SK-N-SH treated with all-trans-retinoic acid at 6 μM for 48 hours (cell line): ENCODE results near the gene CAND1.

Experiments used
- ATAC-seq: fragments of 200-7000 bp; cut with Tn5 transposase; 3 replicates; pipeline ENCODE4 v1.9.1; 2020; ENCODE audit warnings: mild to moderate bottlenecking, moderate library complexity
- ARNTL ChIP-seq: fragments of 450-650 bp; formaldehyde crosslinking; IDR thresholded peaks from 2 replicates; pipeline ENCODE4 v1.5.0; 2020; ENCODE audit warnings: low read depth, mild to moderate bottlenecking, moderate library complexity, borderline replicate concordance
- BACH2 ChIP-seq: fragments of 250-450 bp; sonication (Bioruptor Pico); IDR thresholded peaks from 2 replicates; pipeline ENCODE4 v1.9.0; 2021; ENCODE audit warnings: mild to moderate bottlenecking, borderline replicate concordance
- CSDC2 ChIP-seq: fragments of 250-450 bp; sonication (Bioruptor Pico); IDR thresholded peaks from 2 replicates; pipeline ENCODE4 v1.5.0; 2020; ENCODE audit warnings: mild to moderate bottlenecking, moderate library complexity
- ESRRG ChIP-seq: fragments of 250-450 bp; sonication (Bioruptor Pico); IDR thresholded peaks from 2 replicates; pipeline ENCODE4 v1.6.1; 2021; ENCODE audit warnings: mild to moderate bottlenecking
- ISL1 ChIP-seq: fragments of 250-450 bp; sonication (Bioruptor Pico); IDR thresholded peaks from 2 replicates; pipeline ENCODE4 v2.1.2; 2022; ENCODE audit warnings: mild to moderate bottlenecking, moderate library complexity
- OSR1 ChIP-seq: fragments of 250-450 bp; sonication (Bioruptor Pico); IDR thresholded peaks from 2 replicates; pipeline ENCODE4 v1.8.0; 2022; ENCODE audit warnings: moderate library complexity, mild to moderate bottlenecking, inconsistent platforms
- PPARA ChIP-seq: fragments of 250-450 bp; sonication (Bioruptor Pico); IDR thresholded peaks from 2 replicates; pipeline ENCODE4 v1.5.0; 2020; ENCODE audit warnings: mild to moderate bottlenecking, borderline replicate concordance
- RARB ChIP-seq: fragments of 250-450 bp; sonication (Bioruptor Pico); IDR thresholded peaks from 2 replicates; pipeline ENCODE4 v1.8.0; 2021; ENCODE audit warnings: mild to moderate bottlenecking, moderate library complexity
- TOX ChIP-seq: fragments of 250-450 bp; sonication (Bioruptor Pico); IDR thresholded peaks from 2 replicates; pipeline ENCODE4 v1.8.0; 2021; ENCODE audit warnings: mild to moderate bottlenecking, moderate library complexity, borderline replicate concordance
- ZC3H10 ChIP-seq: fragments of 250-450 bp; sonication (Bioruptor Pico); IDR thresholded peaks from 2 replicates; pipeline ENCODE4 v1.5.1; 2021; ENCODE audit warnings: mild to moderate bottlenecking, moderate library complexity
- ZFP3 ChIP-seq: fragments of 250-450 bp; sonication (Bioruptor Pico); IDR thresholded peaks from 2 replicates; pipeline ENCODE4 v1.5.0; 2020; ENCODE audit warnings: mild to moderate bottlenecking, moderate library complexity
- ZFP30 ChIP-seq: fragments of 450-650 bp; formaldehyde crosslinking; IDR thresholded peaks from 2 replicates; pipeline ENCODE4 v1.5.0; 2022; ENCODE audit warnings: mild to moderate bottlenecking, moderate library complexity
- ZNF565 ChIP-seq: fragments of 450-650 bp; formaldehyde crosslinking; conservative IDR thresholded peaks from 2 replicates; pipeline ENCODE4 v1.5.0; 2020; ENCODE audit warnings: low read depth, mild to moderate bottlenecking, moderate library complexity
- ZNF70 ChIP-seq: fragments of 450-650 bp; formaldehyde crosslinking; IDR thresholded peaks from 2 replicates; pipeline ENCODE4 v1.5.0; 2020; ENCODE audit warnings: mild to moderate bottlenecking, moderate library complexity
- ZNF8 ChIP-seq: fragments of 450-650 bp; formaldehyde crosslinking; IDR thresholded peaks from 2 replicates; pipeline ENCODE4 v1.5.0; 2020; ENCODE audit warnings: mild to moderate bottlenecking, moderate library complexity
- TF ChIP-seq, protein P1 (sequence below): fragments of 250-450 bp; sonication (Bioruptor Pico); IDR thresholded peaks from 2 replicates; pipeline ENCODE4 v1.5.1; 2020; ENCODE audit warnings: low read depth, mild to moderate bottlenecking, moderate library complexity
- TF ChIP-seq, protein P2 (sequence below): fragments of 250-450 bp; sonication (Bioruptor Pico); IDR thresholded peaks from 2 replicates; pipeline ENCODE4 v1.5.1; 2021; ENCODE audit warnings: mild to moderate bottlenecking, moderate library complexity
- TF ChIP-seq, protein P3 (sequence below): fragments of 250-450 bp; sonication (Bioruptor Pico); IDR thresholded peaks from 2 replicates; pipeline ENCODE4 v1.8.0; 2020; ENCODE audit warnings: mild to moderate bottlenecking, moderate library complexity, borderline replicate concordance
- TF ChIP-seq, protein P4 (sequence below): fragments of 250-450 bp; sonication (Bioruptor Pico); IDR thresholded peaks from 2 replicates; pipeline ENCODE4 v1.8.0; 2021; ENCODE audit warnings: low read depth, mild to moderate bottlenecking, moderate library complexity, borderline replicate concordance

The CAND1 gene

DNA sequence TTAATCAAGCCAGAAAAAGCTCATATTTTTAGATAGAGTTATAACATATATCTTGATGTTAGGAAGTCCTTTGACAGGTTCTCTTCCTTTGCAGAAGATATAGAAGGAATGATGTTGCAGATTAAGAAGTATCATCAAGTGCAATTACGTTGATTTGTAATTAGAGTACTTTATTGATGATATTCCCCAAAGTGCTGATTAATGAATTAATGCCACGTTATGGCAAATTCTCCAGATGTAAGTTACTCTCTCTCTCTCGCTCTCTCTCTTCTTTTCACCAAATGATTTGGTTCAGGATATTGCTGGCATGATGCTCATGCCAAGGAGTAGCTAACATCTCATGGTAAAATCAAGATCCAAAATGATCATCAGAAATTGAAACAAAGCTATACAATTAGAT lies 18.1 kb upstream of the CAND1 start:
- TF ChIP-seq ISL1 (CRISPR knock-in tag), result no peak
- no peak for TF ChIP-seq ARNTL (CRISPR knock-in tag)
- TF ChIP-seq CSDC2 (CRISPR knock-in tag), result no peak
- no peak for TF ChIP-seq PPARA
- TF ChIP-seq ZFP30, result no peak
- TF ChIP-seq ZNF70 (CRISPR knock-in tag), result no peak
- TF ChIP-seq, protein P1, sequence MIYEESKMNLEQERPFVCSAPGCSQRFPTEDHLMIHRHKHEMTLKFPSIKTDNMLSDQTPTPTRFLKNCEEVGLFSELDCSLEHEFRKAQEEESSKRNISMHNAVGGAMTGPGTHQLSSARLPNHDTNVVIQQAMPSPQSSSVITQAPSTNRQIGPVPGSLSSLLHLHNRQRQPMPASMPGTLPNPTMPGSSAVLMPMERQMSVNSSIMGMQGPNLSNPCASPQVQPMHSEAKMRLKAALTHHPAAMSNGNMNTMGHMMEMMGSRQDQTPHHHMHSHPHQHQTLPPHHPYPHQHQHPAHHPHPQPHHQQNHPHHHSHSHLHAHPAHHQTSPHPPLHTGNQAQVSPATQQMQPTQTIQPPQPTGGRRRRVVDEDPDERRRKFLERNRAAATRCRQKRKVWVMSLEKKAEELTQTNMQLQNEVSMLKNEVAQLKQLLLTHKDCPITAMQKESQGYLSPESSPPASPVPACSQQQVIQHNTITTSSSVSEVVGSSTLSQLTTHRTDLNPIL (CRISPR knock-in tag), result no peak
- no peak for TF ChIP-seq ZFP3 (CRISPR knock-in tag)
- TF ChIP-seq ZNF565 (CRISPR knock-in tag), result no peak
- TF ChIP-seq, protein P2, sequence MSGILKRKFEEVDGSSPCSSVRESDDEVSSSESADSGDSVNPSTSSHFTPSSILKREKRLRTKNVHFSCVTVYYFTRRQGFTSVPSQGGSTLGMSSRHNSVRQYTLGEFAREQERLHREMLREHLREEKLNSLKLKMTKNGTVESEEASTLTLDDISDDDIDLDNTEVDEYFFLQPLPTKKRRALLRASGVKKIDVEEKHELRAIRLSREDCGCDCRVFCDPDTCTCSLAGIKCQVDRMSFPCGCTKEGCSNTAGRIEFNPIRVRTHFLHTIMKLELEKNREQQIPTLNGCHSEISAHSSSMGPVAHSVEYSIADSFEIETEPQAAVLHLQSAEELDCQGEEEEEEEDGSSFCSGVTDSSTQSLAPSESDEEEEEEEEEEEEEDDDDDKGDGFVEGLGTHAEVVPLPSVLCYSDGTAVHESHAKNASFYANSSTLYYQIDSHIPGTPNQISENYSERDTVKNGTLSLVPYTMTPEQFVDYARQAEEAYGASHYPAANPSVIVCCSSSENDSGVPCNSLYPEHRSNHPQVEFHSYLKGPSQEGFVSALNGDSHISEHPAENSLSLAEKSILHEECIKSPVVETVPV, result no peak
- ATAC-seq, result no peak

DNA sequence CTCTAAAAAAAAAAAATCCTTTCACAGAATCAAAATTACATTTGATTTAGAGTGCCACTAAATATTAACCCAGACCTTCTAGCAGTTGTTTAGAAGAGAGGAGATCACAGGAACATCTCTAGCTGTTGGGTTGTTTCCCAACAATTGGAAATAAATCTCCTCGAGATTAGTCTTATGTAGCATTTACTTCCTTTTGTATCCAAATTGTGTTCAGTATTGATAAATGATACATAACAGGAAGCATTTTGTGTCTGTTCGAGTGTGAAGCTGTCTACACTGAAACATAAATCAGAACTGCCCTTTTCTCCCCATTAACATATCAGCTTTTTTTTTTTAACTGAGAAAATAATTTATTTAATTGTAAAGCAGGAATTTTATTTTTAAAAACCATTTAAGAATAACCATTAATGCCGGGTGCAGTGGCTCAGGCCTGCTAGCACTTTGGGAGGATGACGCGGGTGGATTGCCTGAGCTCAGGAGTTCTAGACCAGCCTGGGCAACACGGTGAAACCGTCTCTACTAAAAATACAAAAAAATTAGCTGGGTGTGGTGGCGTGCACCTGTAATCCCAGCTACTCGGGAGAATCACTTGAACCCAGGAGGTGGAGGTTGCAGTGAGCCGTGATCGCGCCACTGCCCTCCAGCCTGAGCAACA lies 14.7 kb upstream of the CAND1 start:
- no peak for ATAC-seq
- TF ChIP-seq ARNTL (CRISPR knock-in tag), result no peak
- no peak for TF ChIP-seq ZNF565 (CRISPR knock-in tag)
- TF ChIP-seq, protein P3, sequence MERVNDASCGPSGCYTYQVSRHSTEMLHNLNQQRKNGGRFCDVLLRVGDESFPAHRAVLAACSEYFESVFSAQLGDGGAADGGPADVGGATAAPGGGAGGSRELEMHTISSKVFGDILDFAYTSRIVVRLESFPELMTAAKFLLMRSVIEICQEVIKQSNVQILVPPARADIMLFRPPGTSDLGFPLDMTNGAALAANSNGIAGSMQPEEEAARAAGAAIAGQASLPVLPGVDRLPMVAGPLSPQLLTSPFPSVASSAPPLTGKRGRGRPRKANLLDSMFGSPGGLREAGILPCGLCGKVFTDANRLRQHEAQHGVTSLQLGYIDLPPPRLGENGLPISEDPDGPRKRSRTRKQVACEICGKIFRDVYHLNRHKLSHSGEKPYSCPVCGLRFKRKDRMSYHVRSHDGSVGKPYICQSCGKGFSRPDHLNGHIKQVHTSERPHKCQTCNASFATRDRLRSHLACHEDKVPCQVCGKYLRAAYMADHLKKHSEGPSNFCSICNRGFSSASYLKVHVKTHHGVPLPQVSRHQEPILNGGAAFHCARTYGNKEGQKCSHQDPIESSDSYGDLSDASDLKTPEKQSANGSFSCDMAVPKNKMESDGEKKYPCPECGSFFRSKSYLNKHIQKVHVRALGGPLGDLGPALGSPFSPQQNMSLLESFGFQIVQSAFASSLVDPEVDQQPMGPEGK (CRISPR knock-in tag), result no peak
- TF ChIP-seq RARB, result no peak
- TF ChIP-seq ZNF8 (CRISPR knock-in tag), result no peak
- TF ChIP-seq ZFP3 (CRISPR knock-in tag), result no peak
- no peak for TF ChIP-seq BACH2 (CRISPR knock-in tag)
- no peak for TF ChIP-seq ZFP30
- TF ChIP-seq TOX, result no peak
- no peak for TF ChIP-seq ZC3H10 (CRISPR knock-in tag)
- no peak for TF ChIP-seq ESRRG
- TF ChIP-seq, protein P4, sequence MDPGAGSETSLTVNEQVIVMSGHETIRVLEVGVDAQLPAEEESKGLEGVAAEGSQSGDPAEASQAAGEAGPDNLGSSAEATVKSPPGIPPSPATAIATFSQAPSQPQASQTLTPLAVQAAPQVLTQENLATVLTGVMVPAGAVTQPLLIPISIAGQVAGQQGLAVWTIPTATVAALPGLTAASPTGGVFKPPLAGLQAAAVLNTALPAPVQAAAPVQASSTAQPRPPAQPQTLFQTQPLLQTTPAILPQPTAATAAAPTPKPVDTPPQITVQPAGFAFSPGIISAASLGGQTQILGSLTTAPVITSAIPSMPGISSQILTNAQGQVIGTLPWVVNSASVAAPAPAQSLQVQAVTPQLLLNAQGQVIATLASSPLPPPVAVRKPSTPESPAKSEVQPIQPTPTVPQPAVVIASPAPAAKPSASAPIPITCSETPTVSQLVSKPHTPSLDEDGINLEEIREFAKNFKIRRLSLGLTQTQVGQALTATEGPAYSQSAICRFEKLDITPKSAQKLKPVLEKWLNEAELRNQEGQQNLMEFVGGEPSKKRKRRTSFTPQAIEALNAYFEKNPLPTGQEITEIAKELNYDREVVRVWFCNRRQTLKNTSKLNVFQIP (CRISPR knock-in tag), result no peak
- no peak for TF ChIP-seq OSR1 (CRISPR knock-in tag)
- TF ChIP-seq, all 23 proteins: peak for 0

DNA sequence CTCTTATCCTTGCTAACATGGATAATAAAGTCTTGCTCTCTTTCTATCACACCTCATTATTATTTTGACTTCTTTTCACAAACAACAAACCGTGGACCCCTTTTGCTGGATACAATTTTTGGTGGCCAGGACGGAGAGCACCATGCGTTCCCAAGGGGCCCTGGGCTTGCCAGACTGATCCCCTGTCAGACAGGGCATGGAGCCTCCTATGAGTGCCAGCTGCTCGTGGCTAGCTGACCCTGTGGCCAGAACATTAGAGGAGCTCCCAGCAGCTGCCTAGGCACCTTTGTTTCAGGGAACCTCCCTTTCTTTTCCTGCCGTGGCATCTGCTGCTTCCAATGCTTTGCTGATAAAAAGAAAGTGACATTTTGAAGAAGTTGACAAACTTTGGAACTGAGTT lies 12.5 kb upstream of the CAND1 start:
- ATAC-seq, result no peak
- no peak for TF ChIP-seq ARNTL (CRISPR knock-in tag)
- TF ChIP-seq TOX, result no peak
- TF ChIP-seq, protein P2, result no peak
- no peak for TF ChIP-seq PPARA
- TF ChIP-seq ZNF565 (CRISPR knock-in tag), result no peak
- TF ChIP-seq ESRRG, result no peak
- no peak for TF ChIP-seq ZNF8 (CRISPR knock-in tag)
- TF ChIP-seq ZC3H10 (CRISPR knock-in tag), result no peak
- TF ChIP-seq RARB, result no peak
- TF ChIP-seq, protein P1 (CRISPR knock-in tag), result no peak
- no peak for TF ChIP-seq ZFP3 (CRISPR knock-in tag)
- no peak for TF ChIP-seq ISL1 (CRISPR knock-in tag)
- TF ChIP-seq, protein P3 (CRISPR knock-in tag), result no peak
- no peak for TF ChIP-seq OSR1 (CRISPR knock-in tag)
